Activated naive CD4-positive, alpha-beta T cell treated with anti-CD3 and anti-CD28 coated beads, Interleukin-2, amount 10 ng/mL, durations not matched to agents 7 days and 5 days (primary cell): ENCODE data around the gene CCHCR1.

Experiments used
- CTCF ChIA-PET: fragments of 350-600 bp; sonication (Branson Sonifier 250); formaldehyde crosslinking; loops from one replicate; lab custom pipeline; 2021; ENCODE audit warnings: antibody characterized with exemption; lab: Charles Lee
- DNase-seq: peaks from one replicate; pipeline ENCODE4 v3.0.0-alpha.2; 2020
- H3K27ac Mint-ChIP-seq: one replicate; pipeline ENCODE4 v1.8.0; 2021; ENCODE audit warnings: mild to moderate bottlenecking, moderate library complexity, mixed read lengths
- H3K27me3 Mint-ChIP-seq: one replicate; pipeline ENCODE4 v1.8.0; 2021; ENCODE audit warnings: mild to moderate bottlenecking, mixed read lengths
- H3K36me3 Mint-ChIP-seq: one replicate; pipeline ENCODE4 v1.8.0; 2021; ENCODE audit warnings: mixed read lengths
- H3K4me1 Mint-ChIP-seq: one replicate; pipeline ENCODE4 v1.8.0; 2021; ENCODE audit warnings: mixed read lengths
- H3K4me3 Mint-ChIP-seq: one replicate; pipeline ENCODE4 v1.8.0; 2021; ENCODE audit warnings: mild to moderate bottlenecking, moderate library complexity, mixed read lengths
- H3K9me3 Mint-ChIP-seq: one replicate; pipeline ENCODE4 v1.8.0; 2021; ENCODE audit warnings: mixed read lengths

Gene CCHCR1

DNA sequence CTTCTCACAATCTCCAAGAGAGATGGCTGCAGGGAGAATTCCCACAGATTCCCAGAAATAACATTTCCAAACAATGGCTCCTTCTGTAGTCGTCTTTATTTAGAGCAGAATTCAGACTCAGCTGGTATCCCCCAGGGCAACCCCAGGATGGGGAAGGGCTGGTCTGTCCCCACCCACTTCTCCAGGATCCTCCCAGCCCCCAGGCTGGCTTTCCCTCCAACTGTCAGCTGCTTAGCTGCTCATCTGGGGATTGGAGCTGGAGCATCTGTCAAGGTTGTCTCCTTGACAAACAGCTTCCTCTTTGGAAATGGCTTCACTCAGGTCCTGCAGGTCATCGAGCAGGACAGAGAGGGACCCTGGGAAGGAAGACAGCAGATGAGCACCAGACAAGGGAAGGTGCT, 15.2 kb downstream of the CCHCR1 start:
- Mint-ChIP-seq H3K36me3 (peaks cover 9% of the 10 kb centered on the region), H3K27me3 (peaks cover 10% of the 10 kb centered on the region), H3K27ac (no peak overlapping the region), H3K4me3 (no peak overlapping the region), H3K9me3 (no peaks in the 10 kb centered on the region), H3K4me1 (peaks cover 4% of the 10 kb centered on the region)
- CTCF ChIA-PET = no interaction called here
- DNase-seq = no peak

- peaks cover 9% of the 10 kb centered on the region for H3K36me3 Mint-ChIP-seq
- H3K27me3 Mint-ChIP-seq = peaks cover 10% of the 10 kb centered on the region
- no peak for DNase-seq
- H3K4me1 Mint-ChIP-seq = peaks cover 4% of the 10 kb centered on the region
- H3K27ac Mint-ChIP-seq = no peak overlapping the region
- H3K9me3 Mint-ChIP-seq = no peaks in the 10 kb centered on the region
- no peak overlapping the region for H3K4me3 Mint-ChIP-seq
- CTCF ChIA-PET = interaction anchor here (1.4 to 3.3 kb wide), 2 partner anchors 56 to 227 kb away, joined by 11 to 13 read pairs; no protein-coding TSS in a partner anchor
Observed at GRCh38 chr6:31140643-31141042, 17.0 kb downstream of the CCHCR1 start.

GRCh38 chr6:31139599-31139998, 18.0 kb downstream of the CCHCR1 start:
- CTCF ChIA-PET = interaction anchor here (1.0 to 5.0 kb wide), 5 partner anchors 10 to 228 kb away, joined by 3 to 46 read pairs (median 11); no protein-coding TSS in a partner anchor
- Mint-ChIP-seq H3K9me3 (no peaks in the 10 kb centered on the region), H3K27me3 (peaks cover 10% of the 10 kb centered on the region), H3K36me3 (peaks cover 6% of the 10 kb centered on the region), H3K4me1 (peaks cover 4% of the 10 kb centered on the region), H3K4me3 (no peak overlapping the region), H3K27ac (no peak overlapping the region)
- DNase-seq = no peak

DNA sequence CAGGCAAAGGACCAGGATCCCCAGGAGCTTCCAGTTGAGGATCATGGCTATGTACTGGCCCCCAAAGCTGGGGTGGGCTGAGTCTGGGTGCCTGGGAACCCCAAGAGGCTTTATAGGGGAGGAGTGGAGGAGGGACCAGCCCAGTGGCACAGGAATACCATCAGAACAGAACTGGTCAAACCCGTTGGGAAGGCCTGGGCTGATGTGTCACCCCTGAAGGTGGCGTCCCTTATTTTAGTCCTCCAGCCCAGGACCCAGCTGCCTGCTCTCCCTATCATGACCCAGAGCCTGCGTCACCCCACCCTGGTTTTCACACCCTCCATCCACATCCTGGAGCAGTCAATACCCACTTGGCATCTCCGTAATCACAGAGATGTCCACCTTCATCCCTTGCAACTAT, 18.6 kb downstream of the CCHCR1 start, which contains the start of gene PSORS1C2:
Gene PSORS1C2 (minus strand): TSS at position 85 of the 400 bp plus-strand sequence. CDS start 40 bp downstream, at position 45.
- Mint-ChIP-seq H3K4me1 (peaks cover 4% of the 10 kb centered on the region), H3K27ac (no peak within 1 kb of the TSS), H3K27me3 (peaks cover 10% of the 10 kb centered on the region), H3K9me3 (no peaks in the 10 kb centered on the region), H3K36me3 (peaks cover 6% of the 10 kb centered on the region), H3K4me3 (no peak within 1 kb of the TSS)
- CTCF ChIA-PET = interaction anchor here (0.7 to 5.0 kb wide), 6 partner anchors 11 to 228 kb away, joined by 3 to 46 read pairs (median 8); no protein-coding TSS in a partner anchor
- no peak for DNase-seq

DNA sequence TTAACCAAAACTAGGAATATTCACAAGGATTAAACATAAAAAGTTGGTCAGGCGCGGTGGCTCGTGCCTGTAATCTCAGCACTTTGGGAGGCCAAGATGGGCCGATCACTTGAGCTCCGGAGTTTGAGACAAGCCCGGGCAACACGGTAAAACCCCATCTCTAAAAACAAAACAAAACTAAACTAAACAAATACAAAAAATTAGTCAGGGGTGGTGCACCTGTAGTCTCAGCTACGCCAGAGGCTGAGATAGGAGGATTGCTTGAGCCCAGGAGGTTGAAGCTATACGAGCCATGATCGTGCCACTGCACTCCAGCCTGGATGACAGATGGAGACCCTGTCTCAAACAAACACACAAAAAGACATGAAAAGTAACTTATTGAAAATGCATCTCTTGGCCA, 21.9 kb downstream of the CCHCR1 start:
- Mint-ChIP-seq H3K27ac (no peak overlapping the region), H3K4me1 (peaks cover 4% of the 10 kb centered on the region), H3K9me3 (no peaks in the 10 kb centered on the region), H3K36me3 (no peaks in the 10 kb centered on the region), H3K27me3 (peaks cover 10% of the 10 kb centered on the region), H3K4me3 (no peak overlapping the region)
- CTCF ChIA-PET = interaction anchor here (0.9 to 5.0 kb wide), 3 partner anchors 10 to 231 kb away, joined by 3 to 46 read pairs (median 3); no protein-coding TSS in a partner anchor
- DNase-seq = no peak

DNA sequence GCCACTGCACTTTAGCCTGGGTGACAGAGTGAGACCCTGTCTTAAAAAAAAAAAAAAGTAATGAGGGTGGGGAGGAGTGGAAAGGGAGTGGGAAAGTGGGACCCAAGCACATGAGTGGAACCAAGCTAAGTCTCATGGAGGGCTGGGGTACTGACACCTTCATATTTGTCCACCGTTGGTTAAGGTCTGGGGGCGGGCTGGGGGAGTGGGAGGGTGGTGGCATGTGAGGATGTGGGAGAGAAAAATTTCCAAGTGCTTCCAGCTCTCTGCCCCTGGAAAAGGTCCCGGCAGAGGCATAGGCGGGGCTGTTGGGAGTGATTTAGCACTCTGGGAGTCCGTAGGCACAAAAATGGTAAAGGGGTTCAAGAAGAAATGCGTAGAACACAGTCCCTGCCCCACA, 24.8 kb downstream of the CCHCR1 start:
- CTCF ChIA-PET = no interaction called here
- Mint-ChIP-seq H3K36me3 (no peaks in the 10 kb centered on the region), H3K27ac (no peak overlapping the region)

GRCh38 chr6:31131595-31131994, 26.0 kb downstream of the CCHCR1 start:
- Mint-ChIP-seq H3K9me3 (no peaks in the 10 kb centered on the region), H3K27ac (no peak overlapping the region), H3K27me3 (peaks cover 29% of the 10 kb centered on the region), H3K4me1 (no peaks in the 10 kb centered on the region), H3K36me3 (no peaks in the 10 kb centered on the region), H3K4me3 (no peak overlapping the region)
- no peak for DNase-seq
- CTCF ChIA-PET = interaction anchor here (0.5 to 2.6 kb wide), 4 partner anchors 14 to 242 kb away, joined by 3 to 9 read pairs (median 4); no protein-coding TSS in a partner anchor

More for the DNA sequence above, 24.8 kb downstream of the CCHCR1 start:
- Mint-ChIP-seq H3K27me3 (peaks cover 26% of the 10 kb centered on the region), H3K9me3 (no peaks in the 10 kb centered on the region), H3K4me1 (peaks cover 4% of the 10 kb centered on the region), H3K4me3 (no peak overlapping the region)
- no peak for DNase-seq

DNA sequence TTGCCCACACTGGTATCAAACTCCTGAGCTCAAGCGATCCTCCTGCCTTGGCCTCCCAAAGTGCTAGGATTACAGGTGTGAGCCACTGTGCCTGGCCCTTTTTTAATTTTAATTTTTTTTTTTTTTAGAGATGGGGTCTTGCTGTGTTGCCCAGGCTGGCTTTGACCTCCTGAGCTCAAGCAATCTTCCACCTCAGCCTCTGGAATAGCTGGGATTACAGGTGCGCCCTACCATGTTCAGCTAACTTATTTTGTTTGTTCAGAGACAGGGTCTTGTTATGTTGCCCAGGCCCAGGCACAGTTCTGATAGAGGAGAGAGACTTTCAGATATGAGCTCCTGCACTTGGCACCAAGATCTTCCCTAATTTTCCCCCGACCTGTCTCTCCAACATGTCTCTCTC, 26.9 kb downstream of the CCHCR1 start:
- H3K4me3 Mint-ChIP-seq = no peak overlapping the region
- H3K36me3 Mint-ChIP-seq = no peaks in the 10 kb centered on the region
- H3K4me1 Mint-ChIP-seq = no peaks in the 10 kb centered on the region
- CTCF ChIA-PET = interaction anchor here (2.6 kb wide), 1 partner anchor 61 kb away, joined by 9 read pairs; no protein-coding TSS in a partner anchor
- no peak for DNase-seq
- H3K27ac Mint-ChIP-seq = no peak overlapping the region
- H3K9me3 Mint-ChIP-seq = no peaks in the 10 kb centered on the region
- peaks cover 31% of the 10 kb centered on the region for H3K27me3 Mint-ChIP-seq

GRCh38 chr6:31129130-31129529, 28.5 kb downstream of the CCHCR1 start:
- CTCF ChIA-PET = interaction anchor here (0.9 to 3.0 kb wide), 14 partner anchors 10 to 249 kb away, joined by 3 to 10 read pairs (median 4); no protein-coding TSS in a partner anchor
- Mint-ChIP-seq H3K9me3 (no peaks in the 10 kb centered on the region), H3K36me3 (no peaks in the 10 kb centered on the region), H3K4me3 (no peak overlapping the region), H3K4me1 (no peaks in the 10 kb centered on the region), H3K27ac (no peak overlapping the region), H3K27me3 (peaks cover 39% of the 10 kb centered on the region)
- no peak for DNase-seq

DNA sequence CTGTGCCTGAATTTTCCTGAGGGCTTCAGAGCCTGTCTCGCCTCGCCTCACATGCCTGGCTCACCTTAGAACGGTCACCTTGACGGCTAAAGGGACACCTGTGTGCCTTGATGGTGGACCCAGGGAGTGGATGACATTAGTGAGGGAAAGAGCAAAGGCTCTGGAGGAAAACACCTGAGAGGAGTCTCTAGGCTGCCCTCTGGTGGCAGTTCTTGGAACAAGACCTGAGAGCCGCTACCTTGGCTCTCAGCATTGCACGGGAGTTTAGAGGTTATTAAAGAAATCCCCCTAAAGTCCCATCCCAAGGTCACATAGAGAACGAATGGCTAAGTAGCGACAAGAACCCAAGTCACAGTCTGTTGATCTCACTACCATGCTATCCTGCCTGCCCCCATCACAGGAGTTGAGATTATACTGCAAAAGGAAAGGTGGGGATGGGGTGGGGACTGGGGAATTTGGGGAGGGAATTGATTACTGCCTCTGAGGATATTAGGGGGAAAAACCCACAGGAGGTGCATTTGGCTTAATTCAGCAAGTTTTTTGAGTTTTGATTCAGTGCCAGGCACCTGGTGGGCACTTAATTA, 29.4 kb downstream of the CCHCR1 start:
- peaks cover 46% of the 10 kb centered on the region for H3K27me3 Mint-ChIP-seq
- H3K9me3 Mint-ChIP-seq = no peaks in the 10 kb centered on the region
- no peak overlapping the region for H3K27ac Mint-ChIP-seq
- H3K4me1 Mint-ChIP-seq = no peaks in the 10 kb centered on the region
- no peak overlapping the region for H3K4me3 Mint-ChIP-seq
- CTCF ChIA-PET = interaction anchor here (0.6 to 3.0 kb wide), 16 partner anchors 9 to 265 kb away, joined by 3 to 10 read pairs (median 4); no protein-coding TSS in a partner anchor
- DNase-seq = peak; percentile 85
- no peaks in the 10 kb centered on the region for H3K36me3 Mint-ChIP-seq

- Mint-ChIP-seq H3K4me1 (no peaks in the 10 kb centered on the region), H3K4me3 (no peak overlapping the region), H3K9me3 (no peaks in the 10 kb centered on the region), H3K27ac (no peak overlapping the region), H3K27me3 (peaks cover 57% of the 10 kb centered on the region), H3K36me3 (no peaks in the 10 kb centered on the region)
- CTCF ChIA-PET = interaction anchor here (0.9 to 2.1 kb wide), 9 partner anchors 9 to 240 kb away, joined by 3 to 7 read pairs (median 3); no protein-coding TSS in a partner anchor
- no peak for DNase-seq
Observed at GRCh38 chr6:31126396-31127175, 31.0 kb downstream of the CCHCR1 start.

- DNase-seq = no peak
- H3K27me3 Mint-ChIP-seq = peaks cover 57% of the 10 kb centered on the region
- no peaks in the 10 kb centered on the region for H3K36me3 Mint-ChIP-seq
- H3K27ac Mint-ChIP-seq = no peak overlapping the region
- H3K9me3 Mint-ChIP-seq = no peaks in the 10 kb centered on the region
- no peaks in the 10 kb centered on the region for H3K4me1 Mint-ChIP-seq
- H3K4me3 Mint-ChIP-seq = no peak overlapping the region
- CTCF ChIA-PET = interaction anchor here (0.9 to 1.8 kb wide), 4 partner anchors 9 to 241 kb away, joined by 3 to 4 read pairs (median 4); no protein-coding TSS in a partner anchor
Observed at GRCh38 chr6:31125586-31126363, 31.8 kb downstream of the CCHCR1 start.

DNA sequence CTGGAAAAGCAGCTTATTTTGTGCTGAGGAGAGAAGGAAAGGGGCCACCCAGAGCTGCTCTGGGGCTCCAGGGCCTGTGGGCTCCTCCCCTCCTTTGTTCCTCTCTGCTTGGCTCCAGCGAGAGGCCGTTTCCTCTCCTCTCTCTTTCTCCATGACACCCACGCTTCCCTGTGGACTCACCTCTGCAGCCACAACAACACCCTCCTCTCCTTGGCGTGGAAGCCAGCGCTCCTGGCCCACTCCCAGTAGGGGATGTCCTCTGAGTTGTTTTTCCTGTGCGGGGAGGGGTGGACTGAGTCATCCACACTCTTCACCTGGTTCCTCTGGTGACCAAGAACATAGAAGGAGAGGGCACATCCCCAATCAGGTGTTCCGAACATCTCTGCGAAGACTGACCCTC, 32.4 kb downstream of the CCHCR1 start:
- H3K27ac Mint-ChIP-seq = no peak overlapping the region
- H3K4me3 Mint-ChIP-seq = no peak overlapping the region
- DNase-seq = no peak
- H3K36me3 Mint-ChIP-seq = no peaks in the 10 kb centered on the region
- peaks cover 54% of the 10 kb centered on the region for H3K27me3 Mint-ChIP-seq
- CTCF ChIA-PET = no interaction called here
- no peaks in the 10 kb centered on the region for H3K9me3 Mint-ChIP-seq
- H3K4me1 Mint-ChIP-seq = no peaks in the 10 kb centered on the region
